ENCODE measurements around the gene HRAS. TPM values are rescaled to one million over a fixed set of nuclear protein-coding genes. Genes with fewer than 3 reads are reported as not detected.

The HRAS gene
- total and polyA plus RNA-seq, 2 of the 13 experiments (the other 11 are each of a cell fraction or from before 2014, with no cell fraction given) = 32.9 to 50.0 TPM

DNA sequence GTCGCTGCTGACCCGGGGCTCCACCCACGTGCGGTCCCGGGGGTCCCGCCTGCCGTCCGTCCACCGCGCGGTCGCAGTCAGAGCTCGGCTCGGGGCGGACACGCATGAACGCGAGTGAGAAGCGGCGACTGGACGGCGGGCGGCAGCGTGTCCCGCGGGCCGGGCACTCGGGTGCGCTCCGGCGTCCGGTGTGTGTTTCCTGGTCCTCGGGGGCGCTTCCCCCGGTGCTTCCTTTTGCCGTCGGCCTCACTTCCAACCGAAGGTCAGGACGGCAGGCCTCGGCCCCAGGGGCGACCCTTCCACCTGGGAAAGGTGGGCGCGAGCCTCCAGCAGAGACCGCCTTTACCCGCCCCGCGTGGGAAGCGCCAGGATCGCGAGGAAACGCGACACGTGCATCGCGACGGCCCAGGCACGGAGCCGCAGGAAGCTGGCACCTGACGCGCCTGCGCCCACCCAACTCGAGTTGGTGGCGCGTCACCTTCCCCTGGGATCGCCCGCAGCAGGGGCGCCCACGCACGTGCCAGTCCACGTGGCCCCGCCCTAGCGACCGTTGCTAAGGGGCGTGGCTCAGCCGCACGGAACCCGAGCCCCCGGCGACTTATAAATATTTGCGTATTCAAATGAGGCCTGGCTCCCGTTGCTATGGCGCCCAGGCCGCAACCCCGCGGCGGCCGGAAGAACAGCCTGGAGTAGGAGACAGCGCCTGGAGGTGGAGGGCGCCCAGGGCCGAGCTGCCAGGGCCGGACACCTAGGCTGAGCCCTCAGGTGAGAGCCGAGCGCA lies 1.7 kb upstream of the HRAS start, which contains the start of gene LRRC56 (continued):
- TF ChIP-seq, protein P1, sequence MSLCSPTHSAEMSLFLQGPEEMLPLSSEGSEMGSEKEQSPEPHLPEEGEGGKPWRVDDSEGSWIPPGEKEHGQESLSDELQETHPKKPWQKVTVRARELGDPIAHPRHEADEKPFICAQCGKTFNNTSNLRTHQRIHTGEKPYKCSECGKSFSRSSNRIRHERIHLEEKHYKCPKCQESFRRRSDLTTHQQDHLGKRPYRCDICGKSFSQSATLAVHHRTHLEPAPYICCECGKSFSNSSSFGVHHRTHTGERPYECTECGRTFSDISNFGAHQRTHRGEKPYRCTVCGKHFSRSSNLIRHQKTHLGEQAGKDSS (CRISPR knock-in tag; IDR thresholded peaks at IDR 0.05; ENCODE audit: borderline replicate concordance, low read depth) = 0 out of 2 replicates have a peak, but pooled peaks have one; percentile 6
- TF ChIP-seq, protein P2, sequence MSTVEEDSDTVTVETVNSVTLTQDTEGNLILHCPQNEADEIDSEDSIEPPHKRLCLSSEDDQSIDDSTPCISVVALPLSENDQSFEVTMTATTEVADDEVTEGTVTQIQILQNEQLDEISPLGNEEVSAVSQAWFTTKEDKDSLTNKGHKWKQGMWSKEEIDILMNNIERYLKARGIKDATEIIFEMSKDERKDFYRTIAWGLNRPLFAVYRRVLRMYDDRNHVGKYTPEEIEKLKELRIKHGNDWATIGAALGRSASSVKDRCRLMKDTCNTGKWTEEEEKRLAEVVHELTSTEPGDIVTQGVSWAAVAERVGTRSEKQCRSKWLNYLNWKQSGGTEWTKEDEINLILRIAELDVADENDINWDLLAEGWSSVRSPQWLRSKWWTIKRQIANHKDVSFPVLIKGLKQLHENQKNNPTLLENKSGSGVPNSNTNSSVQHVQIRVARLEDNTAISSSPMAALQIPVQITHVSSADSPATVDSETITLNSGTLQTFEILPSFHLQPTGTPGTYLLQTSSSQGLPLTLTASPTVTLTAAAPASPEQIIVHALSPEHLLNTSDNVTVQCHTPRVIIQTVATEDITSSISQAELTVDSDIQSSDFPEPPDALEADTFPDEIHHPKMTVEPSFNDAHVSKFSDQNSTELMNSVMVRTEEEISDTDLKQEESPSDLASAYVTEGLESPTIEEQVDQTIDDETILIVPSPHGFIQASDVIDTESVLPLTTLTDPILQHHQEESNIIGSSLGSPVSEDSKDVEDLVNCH (CRISPR knock-in tag; IDR thresholded peaks at IDR 0.05) = no peak
- TF ChIP-seq MIER3 (CRISPR knock-in tag; IDR thresholded peaks at IDR 0.05; ENCODE audit: borderline replicate concordance) = peak; percentile 48; the same call in 1 of the 2 replicates
- TF ChIP-seq ONECUT2 (CRISPR knock-in tag; IDR thresholded peaks at IDR 0.05) = no peak
- TF ChIP-seq ZSCAN21 (CRISPR knock-in tag; IDR thresholded peaks at IDR 0.05; ENCODE audit: borderline replicate concordance) = 0 out of 2 replicates have a peak, but pooled peaks have one; percentile 53
- TF ChIP-seq JARID2 (CRISPR knock-in tag; IDR thresholded peaks at IDR 0.05; ENCODE audit: insufficient replicate concordance) = peak; percentile 21
- no peak for TF ChIP-seq EHMT2 (IDR thresholded peaks at IDR 0.05; ENCODE audit: borderline replicate concordance, low read depth, low read length)
- TF ChIP-seq EP300 (IDR thresholded peaks at IDR 0.05; ENCODE audit: low read depth in 2 of 2, low read length in 2 of 2) = no peak
- TF ChIP-seq EP300 (CRISPR knock-in tag; IDR thresholded peaks at IDR 0.05; ENCODE audit: borderline replicate concordance) = 0 out of 2 replicates have a peak, but pooled peaks have one; percentile 16
- TF ChIP-seq ZNF768 (CRISPR knock-in tag; IDR thresholded peaks at IDR 0.05) = 0 out of 2 replicates have a peak, but pooled peaks have one; percentile 6
- TF ChIP-seq, protein P3, sequence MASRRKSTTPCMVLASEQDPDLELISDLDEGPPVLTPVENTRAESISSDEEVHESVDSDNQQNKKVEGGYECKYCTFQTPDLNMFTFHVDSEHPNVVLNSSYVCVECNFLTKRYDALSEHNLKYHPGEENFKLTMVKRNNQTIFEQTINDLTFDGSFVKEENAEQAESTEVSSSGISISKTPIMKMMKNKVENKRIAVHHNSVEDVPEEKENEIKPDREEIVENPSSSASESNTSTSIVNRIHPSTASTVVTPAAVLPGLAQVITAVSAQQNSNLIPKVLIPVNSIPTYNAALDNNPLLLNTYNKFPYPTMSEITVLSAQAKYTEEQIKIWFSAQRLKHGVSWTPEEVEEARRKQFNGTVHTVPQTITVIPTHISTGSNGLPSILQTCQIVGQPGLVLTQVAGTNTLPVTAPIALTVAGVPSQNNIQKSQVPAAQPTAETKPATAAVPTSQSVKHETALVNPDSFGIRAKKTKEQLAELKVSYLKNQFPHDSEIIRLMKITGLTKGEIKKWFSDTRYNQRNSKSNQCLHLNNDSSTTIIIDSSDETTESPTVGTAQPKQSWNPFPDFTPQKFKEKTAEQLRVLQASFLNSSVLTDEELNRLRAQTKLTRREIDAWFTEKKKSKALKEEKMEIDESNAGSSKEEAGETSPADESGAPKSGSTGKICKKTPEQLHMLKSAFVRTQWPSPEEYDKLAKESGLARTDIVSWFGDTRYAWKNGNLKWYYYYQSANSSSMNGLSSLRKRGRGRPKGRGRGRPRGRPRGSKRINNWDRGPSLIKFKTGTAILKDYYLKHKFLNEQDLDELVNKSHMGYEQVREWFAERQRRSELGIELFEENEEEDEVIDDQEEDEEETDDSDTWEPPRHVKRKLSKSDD (CRISPR knock-in tag; IDR thresholded peaks at IDR 0.05; ENCODE audit: low read depth) = peak; percentile 97
- no peak for TF ChIP-seq PHF5A (CRISPR knock-in tag; IDR thresholded peaks at IDR 0.05; ENCODE audit: low read depth, unreplicated experiment)
- 0 out of 2 replicates have a peak, but pooled peaks have one; percentile 50 for TF ChIP-seq DNMT3B (CRISPR knock-in tag; conservative IDR thresholded peaks at IDR 0.05)
- TF ChIP-seq, protein P4, sequence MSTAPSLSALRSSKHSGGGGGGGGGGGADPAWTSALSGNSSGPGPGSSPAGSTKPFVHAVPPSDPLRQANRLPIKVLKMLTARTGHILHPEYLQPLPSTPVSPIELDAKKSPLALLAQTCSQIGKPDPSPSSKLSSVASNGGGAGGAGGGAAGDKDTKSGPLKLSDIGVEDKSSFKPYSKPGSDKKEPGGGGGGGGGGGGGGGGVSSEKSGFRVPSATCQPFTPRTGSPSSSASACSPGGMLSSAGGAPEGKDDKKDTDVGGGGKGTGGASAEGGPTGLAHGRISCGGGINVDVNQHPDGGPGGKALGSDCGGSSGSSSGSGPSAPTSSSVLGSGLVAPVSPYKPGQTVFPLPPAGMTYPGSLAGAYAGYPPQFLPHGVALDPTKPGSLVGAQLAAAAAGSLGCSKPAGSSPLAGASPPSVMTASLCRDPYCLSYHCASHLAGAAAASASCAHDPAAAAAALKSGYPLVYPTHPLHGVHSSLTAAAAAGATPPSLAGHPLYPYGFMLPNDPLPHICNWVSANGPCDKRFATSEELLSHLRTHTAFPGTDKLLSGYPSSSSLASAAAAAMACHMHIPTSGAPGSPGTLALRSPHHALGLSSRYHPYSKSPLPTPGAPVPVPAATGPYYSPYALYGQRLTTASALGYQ (CRISPR knock-in tag; IDR thresholded peaks at IDR 0.05) = no peak
- no peak for TF ChIP-seq ISX (CRISPR knock-in tag; conservative IDR thresholded peaks at IDR 0.05)
- TF ChIP-seq, protein P5, sequence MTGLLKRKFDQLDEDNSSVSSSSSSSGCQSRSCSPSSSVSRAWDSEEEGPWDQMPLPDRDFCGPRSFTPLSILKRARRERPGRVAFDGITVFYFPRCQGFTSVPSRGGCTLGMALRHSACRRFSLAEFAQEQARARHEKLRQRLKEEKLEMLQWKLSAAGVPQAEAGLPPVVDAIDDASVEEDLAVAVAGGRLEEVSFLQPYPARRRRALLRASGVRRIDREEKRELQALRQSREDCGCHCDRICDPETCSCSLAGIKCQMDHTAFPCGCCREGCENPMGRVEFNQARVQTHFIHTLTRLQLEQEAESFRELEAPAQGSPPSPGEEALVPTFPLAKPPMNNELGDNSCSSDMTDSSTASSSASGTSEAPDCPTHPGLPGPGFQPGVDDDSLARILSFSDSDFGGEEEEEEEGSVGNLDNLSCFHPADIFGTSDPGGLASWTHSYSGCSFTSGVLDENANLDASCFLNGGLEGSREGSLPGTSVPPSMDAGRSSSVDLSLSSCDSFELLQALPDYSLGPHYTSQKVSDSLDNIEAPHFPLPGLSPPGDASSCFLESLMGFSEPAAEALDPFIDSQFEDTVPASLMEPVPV (CRISPR knock-in tag; IDR thresholded peaks at IDR 0.05) = peak; percentile 68; the same call in 1 of the 2 replicates
- no peak for TF ChIP-seq ZNF75D (CRISPR knock-in tag; IDR thresholded peaks at IDR 0.05; ENCODE audit: borderline replicate concordance)
- peak; percentile 99 for TF ChIP-seq RBM22 (optimal IDR thresholded peaks at IDR 0.05; ENCODE audit: low read length)
